A549 (cell line): ENCODE data around the gene RNF6. TPM values are rescaled to one million over a fixed set of nuclear protein-coding genes. Genes with fewer than 3 reads are reported as not detected.

Experiments used
- ATAC-seq, 2 experiments: fragments of 200-7000 bp in 1 of 2; fragments of >200 bp in 1 of 2; cut with Nextera tagmentation in 1 of 2; cut with Tn5 transposase in 1 of 2; 3 replicates each; pipeline versions ENCODE4 v1.8.0 to v1.9.1; 2018 to 2020; ENCODE audit warnings: mild to moderate bottlenecking in 1 of 2, moderate library complexity in 1 of 2
- CTCF ChIA-PET: fragments of 300-600 bp; sonication (Branson Sonifier 250); formaldehyde crosslinking; extraction: SDS; loops from one replicate; lab custom pipeline; 2021; ENCODE audit warnings: antibody characterized with exemption, inconsistent platforms; lab: Yijun Ruan, JAX
- POLR2A ChIA-PET: fragments of 350-600 bp; formaldehyde crosslinking; extraction: SDS; loops from one replicate; lab custom pipeline; 2021; ENCODE audit warnings: antibody characterized with exemption, inconsistent platforms; lab: Yijun Ruan, JAX
- DNase-seq, 2 experiments: peaks; one replicate each; pipeline versions ENCODE4 v3.0.0 to v3.0.0-alpha.2; 2011 to 2016; ENCODE audit warnings: low read depth in 1 of 2, low spot score in 1 of 2
- FAIRE-seq: peaks from 2 replicates; lab custom pipeline; 2011; peaks lifted over from hg19 to GRCh38; lab: Jason Lieb, UNC
- H3K27ac ChIP-seq, 2 experiments: fragments of >200 bp; sonication (Bioruptor Twin); formaldehyde crosslinking; 3 replicates each; pipeline ENCODE4 v1.5.1; 2016 to 2017
- H3K4me1 ChIP-seq: fragments of >200 bp; sonication (Bioruptor Twin); formaldehyde crosslinking; 3 replicates; pipeline ENCODE4 v1.6.1; 2016
- H3K4me2 ChIP-seq: fragments of >200 bp; sonication (Bioruptor Twin); formaldehyde crosslinking; 3 replicates; pipeline ENCODE4 v1.6.1; 2016
- H3K4me3 ChIP-seq: fragments of >200 bp; sonication (Bioruptor Twin); formaldehyde crosslinking; 3 replicates; pipeline ENCODE4 v1.5.1; 2016
- H3K9me3 ChIP-seq: fragments of >200 bp; sonication (Bioruptor Twin); formaldehyde crosslinking; 3 replicates; pipeline ENCODE4 v1.6.1; 2016
- BCL3 ChIP-seq: fragments of >200 bp; sonication (Bioruptor Twin); formaldehyde crosslinking; IDR thresholded peaks from 3 replicates; pipeline ENCODE4 v1.6.1; 2016
- CBX2 ChIP-seq: fragments of 200-600 bp; sonication (generic); IDR thresholded peaks from 2 replicates; pipeline ENCODE4 v1.6.1; 2016; ENCODE audit warnings: low read depth, mild to moderate bottlenecking, borderline replicate concordance
- CHD2 ChIP-seq: fragments of 150-350 bp; IDR thresholded peaks from 2 replicates; pipeline ENCODE4 v1.6.1; 2014; ENCODE audit warnings: low read length; ENCODE audit not compliant: partially characterized antibody
- EHMT2 ChIP-seq: fragments of 200-600 bp; sonication (generic); IDR thresholded peaks from 2 replicates; pipeline ENCODE4 v1.6.1; 2016; ENCODE audit warnings: antibody characterized with exemption, low read depth, mild to moderate bottlenecking, moderate library complexity
- EP300 ChIP-seq, 2 experiments: fragments of >200 bp; sonication (Bioruptor Twin); formaldehyde crosslinking; IDR thresholded peaks; 2 replicates in 1 of 2; 3 replicates in 1 of 2; pipeline ENCODE4 v1.6.1; 2016 to 2017
- ESRRA ChIP-seq: fragments of 150-350 bp; IDR thresholded peaks from 2 replicates; pipeline ENCODE4 v1.6.1; 2014; ENCODE audit warnings: mild to moderate bottlenecking, low read length, borderline replicate concordance
- FOSB ChIP-seq: fragments of 250-450 bp; sonication (Bioruptor Pico); IDR thresholded peaks from 2 replicates; pipeline ENCODE4 v1.5.0; 2020; ENCODE audit warnings: mild to moderate bottlenecking, moderate library complexity
- FOXS1 ChIP-seq: fragments of 250-450 bp; sonication (Bioruptor Pico); IDR thresholded peaks from 2 replicates; pipeline ENCODE4 v1.5.0; 2020; ENCODE audit warnings: mild to moderate bottlenecking, moderate library complexity
- GATA3 ChIP-seq: IDR thresholded peaks from 2 replicates; pipeline ENCODE4 v1.6.1; 2012; ENCODE audit warnings: borderline replicate concordance
- HEYL ChIP-seq: fragments of 250-450 bp; sonication (Bioruptor Pico); IDR thresholded peaks from 2 replicates; pipeline ENCODE4 v1.8.0; 2021; ENCODE audit warnings: mild to moderate bottlenecking, moderate library complexity
- HOXB13 ChIP-seq: fragments of 250-450 bp; sonication (Bioruptor Pico); IDR thresholded peaks from 2 replicates; pipeline ENCODE4 v1.5.0; 2020; ENCODE audit warnings: low read depth, mild to moderate bottlenecking, moderate library complexity
- HOXB5 ChIP-seq: fragments of 250-450 bp; sonication (Bioruptor Pico); IDR thresholded peaks from 2 replicates; pipeline ENCODE4 v1.5.0; 2020; ENCODE audit warnings: mild to moderate bottlenecking, moderate library complexity
- JUN ChIP-seq, 2 experiments: fragments of >200 bp; sonication (Bioruptor Twin); formaldehyde crosslinking; IDR thresholded peaks; 2 replicates in 1 of 2; 3 replicates in 1 of 2; pipeline ENCODE4 v1.6.1; 2016 to 2017
- KDM5A ChIP-seq: fragments of 200-600 bp; sonication (generic); IDR thresholded peaks from 2 replicates; pipeline ENCODE4 v1.6.1; 2016; ENCODE audit warnings: antibody characterized with exemption, mild to moderate bottlenecking
- MAZ ChIP-seq: fragments of 150-350 bp; IDR thresholded peaks from 2 replicates; pipeline ENCODE4 v1.6.1; 2014; ENCODE audit warnings: antibody characterized with exemption, low read depth, low read length, borderline replicate concordance
- MYC ChIP-seq: IDR thresholded peaks from 2 replicates; pipeline ENCODE4 v1.6.1; 2012; ENCODE audit warnings: mild to moderate bottlenecking, inconsistent platforms, low read length, improper control_type of control experiment, borderline replicate concordance
- PHF8 ChIP-seq: fragments of 200-600 bp; sonication (generic); IDR thresholded peaks from 2 replicates; pipeline ENCODE4 v1.6.1; 2016; ENCODE audit warnings: low read depth, mild to moderate bottlenecking, antibody characterized with exemption, moderate library complexity, borderline replicate concordance
- RAD21 ChIP-seq, 2 experiments: fragments of >200 bp in 1 of 2; sonication (Bioruptor Twin) in 1 of 2; formaldehyde crosslinking in 1 of 2; IDR thresholded peaks in 1 of 2; conservative IDR thresholded peaks in 1 of 2; 2 replicates in 1 of 2; 3 replicates in 1 of 2; pipeline ENCODE4 v1.6.1; 2012 to 2018; ENCODE audit warnings: inconsistent platforms in 1 of 2
- RARB ChIP-seq: fragments of 250-450 bp; sonication (Bioruptor Pico); IDR thresholded peaks from 2 replicates; pipeline ENCODE4 v1.8.0; 2021; ENCODE audit warnings: mild to moderate bottlenecking, moderate library complexity
- SREBF2 ChIP-seq: fragments of 450-650 bp; IDR thresholded peaks from 2 replicates; pipeline ENCODE4 v1.6.1; 2014; ENCODE audit warnings: mild to moderate bottlenecking, moderate library complexity
- TFCP2L1 ChIP-seq: fragments of 250-450 bp; sonication (Bioruptor Pico); IDR thresholded peaks from 2 replicates; pipeline ENCODE4 v1.5.0; 2021; ENCODE audit warnings: mild to moderate bottlenecking
- ZNF302 ChIP-seq: fragments of 250-450 bp; sonication (Bioruptor Pico); IDR thresholded peaks from 2 replicates; pipeline ENCODE4 v1.9.0; 2021; ENCODE audit warnings: inconsistent platforms, mild to moderate bottlenecking, moderate library complexity
- ZSCAN20 ChIP-seq: fragments of 250-450 bp; sonication (Bioruptor Pico); IDR thresholded peaks from 2 replicates; pipeline ENCODE4 v1.8.0; 2022; ENCODE audit warnings: mild to moderate bottlenecking, moderate library complexity
- WGBS: methylation state at CpG from one replicate; pipeline ENCODE4 v1.1.6; 2017; ENCODE audit errors: missing lambda C conversion rate; 5-methylcytosine and 5-hydroxymethylcytosine counted together
- polyA plus RNA-seq, 4 experiments: library from polyadenylated mRNA; depleted of rRNA in 3 of 4; stranded (reverse); fragments of >200 nt; fragmentation: RNase III in 1 of 4; extraction: RNeasy Plus Mini Kit Qiagen cat#74134 plus additional on column Dnase treatment in 1 of 4; gene quantifications; 2 replicates in 3 of 4; 3 replicates in 1 of 4; pipeline ENCODE4 v1.2.3, GENCODE V29; 2011 to 2017
- TF ChIP-seq, protein P1 (sequence below): IDR thresholded peaks from 2 replicates; pipeline ENCODE4 v1.6.1; 2012
- TF ChIP-seq, protein P2 (sequence below): fragments of 250-450 bp; sonication (Bioruptor Pico); IDR thresholded peaks from 2 replicates; pipeline ENCODE4 v1.5.0; 2021; ENCODE audit warnings: mild to moderate bottlenecking, moderate library complexity, borderline replicate concordance
- TF ChIP-seq, protein P3 (sequence below): IDR thresholded peaks from 2 replicates; pipeline ENCODE4 v1.6.1; 2012
- TF ChIP-seq, protein P4 (sequence below): IDR thresholded peaks from 2 replicates; pipeline ENCODE4 v1.6.1; 2012; ENCODE audit warnings: low read depth, borderline replicate concordance

RNF6 gene
- polyA plus RNA-seq, 2 of the 4 experiments (the other 2 are of a cell fraction), result 33.7 to 55.3 TPM

DNA sequence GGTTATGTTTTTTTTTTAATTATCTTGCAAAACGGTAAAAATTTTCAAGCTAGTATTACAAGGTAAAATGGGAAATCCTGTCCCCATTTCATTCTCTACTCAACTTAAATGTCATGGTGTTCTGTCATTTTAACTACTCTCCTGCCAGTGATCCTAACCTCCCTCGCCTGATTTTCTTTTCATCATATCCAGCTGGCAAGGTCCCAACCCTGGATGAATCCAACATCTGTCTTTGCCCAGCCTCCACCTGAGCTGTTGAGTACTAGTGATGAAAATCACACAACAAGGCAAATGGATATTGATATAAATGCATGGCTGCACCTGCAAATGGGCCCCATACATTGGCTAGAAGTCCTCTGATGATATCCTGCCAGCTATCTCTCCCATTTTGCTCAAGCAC lies 24.9 kb upstream of the RNF6 start:
- H3K9me3 ChIP-seq, result peaks cover 7% of the 10 kb centered on the region; the same call in 2 of the 3 replicates
- no peak overlapping the region for H3K27ac ChIP-seq
- CTCF ChIA-PET, result no interaction called here
- no peak overlapping the region for H3K4me3 ChIP-seq
- TF ChIP-seq JUN (IDR thresholded peaks at IDR 0.05) (no peak), ZSCAN20 (CRISPR knock-in tag) (no peak), HOXB13 (no peak), FOSB (CRISPR knock-in tag) (no peak), EHMT2 (no peak), PHF8 (no peak), ZNF302 (CRISPR knock-in tag) (no peak), KDM5A (no peak)
- TF ChIP-seq, protein P1, sequence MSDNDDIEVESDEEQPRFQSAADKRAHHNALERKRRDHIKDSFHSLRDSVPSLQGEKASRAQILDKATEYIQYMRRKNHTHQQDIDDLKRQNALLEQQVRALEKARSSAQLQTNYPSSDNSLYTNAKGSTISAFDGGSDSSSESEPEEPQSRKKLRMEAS, result no peak
- TF ChIP-seq, protein P2, sequence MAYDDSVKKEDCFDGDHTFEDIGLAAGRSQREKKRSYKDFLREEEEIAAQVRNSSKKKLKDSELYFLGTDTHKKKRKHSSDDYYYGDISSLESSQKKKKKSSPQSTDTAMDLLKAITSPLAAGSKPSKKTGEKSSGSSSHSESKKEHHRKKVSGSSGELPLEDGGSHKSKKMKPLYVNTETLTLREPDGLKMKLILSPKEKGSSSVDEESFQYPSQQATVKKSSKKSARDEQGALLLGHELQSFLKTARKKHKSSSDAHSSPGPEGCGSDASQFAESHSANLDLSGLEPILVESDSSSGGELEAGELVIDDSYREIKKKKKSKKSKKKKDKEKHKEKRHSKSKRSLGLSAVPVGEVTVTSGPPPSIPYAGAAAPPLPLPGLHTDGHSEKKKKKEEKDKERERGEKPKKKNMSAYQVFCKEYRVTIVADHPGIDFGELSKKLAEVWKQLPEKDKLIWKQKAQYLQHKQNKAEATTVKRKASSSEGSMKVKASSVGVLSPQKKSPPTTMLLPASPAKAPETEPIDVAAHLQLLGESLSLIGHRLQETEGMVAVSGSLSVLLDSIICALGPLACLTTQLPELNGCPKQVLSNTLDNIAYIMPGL (CRISPR knock-in tag), result no peak
- 18% methylated on average over 2 of the region's 2 CpGs for WGBS
- H3K4me2 ChIP-seq, result no peak overlapping the region
- DNase-seq, result no peak
- POLR2A ChIA-PET, result no interaction called here
- FAIRE-seq, result no peak
- ATAC-seq, result no peak
- H3K4me1 ChIP-seq, result no peaks in the 10 kb centered on the region

- TF ChIP-seq EP300 (IDR thresholded peaks at IDR 0.05) (no peak), RARB (CRISPR knock-in tag) (no peak), TFCP2L1 (no peak), RAD21 (conservative IDR thresholded peaks at IDR 0.05 in 1 of 2, IDR thresholded peaks at IDR 0.05 in 1 of 2) (no peak), FOXS1 (no peak), CBX2 (no peak), EHMT2 (no peak), SREBF2 (no peak), CHD2 (no peak), ESRRA (no peak), BCL3 (no peak), HEYL (CRISPR knock-in tag) (no peak), MYC (no peak), GATA3 (no peak), ZNF302 (CRISPR knock-in tag) (no peak), HOXB5 (CRISPR knock-in tag) (no peak), MAZ (no peak)
- TF ChIP-seq, protein P3, sequence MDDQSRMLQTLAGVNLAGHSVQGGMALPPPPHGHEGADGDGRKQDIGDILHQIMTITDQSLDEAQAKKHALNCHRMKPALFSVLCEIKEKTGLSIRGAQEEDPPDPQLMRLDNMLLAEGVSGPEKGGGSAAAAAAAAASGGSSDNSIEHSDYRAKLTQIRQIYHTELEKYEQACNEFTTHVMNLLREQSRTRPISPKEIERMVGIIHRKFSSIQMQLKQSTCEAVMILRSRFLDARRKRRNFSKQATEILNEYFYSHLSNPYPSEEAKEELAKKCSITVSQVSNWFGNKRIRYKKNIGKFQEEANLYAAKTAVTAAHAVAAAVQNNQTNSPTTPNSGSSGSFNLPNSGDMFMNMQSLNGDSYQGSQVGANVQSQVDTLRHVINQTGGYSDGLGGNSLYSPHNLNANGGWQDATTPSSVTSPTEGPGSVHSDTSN, result no peak
- TF ChIP-seq, protein P1, result no peak
- TF ChIP-seq, protein P4, sequence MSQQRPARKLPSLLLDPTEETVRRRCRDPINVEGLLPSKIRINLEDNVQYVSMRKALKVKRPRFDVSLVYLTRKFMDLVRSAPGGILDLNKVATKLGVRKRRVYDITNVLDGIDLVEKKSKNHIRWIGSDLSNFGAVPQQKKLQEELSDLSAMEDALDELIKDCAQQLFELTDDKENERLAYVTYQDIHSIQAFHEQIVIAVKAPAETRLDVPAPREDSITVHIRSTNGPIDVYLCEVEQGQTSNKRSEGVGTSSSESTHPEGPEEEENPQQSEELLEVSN, result no peak
- Histone ChIP-seq H3K4me1 (no peaks in the 10 kb centered on the region), H3K9me3 (peaks cover 7% of the 10 kb centered on the region; the same call in 2 of the 3 replicates), H3K27ac (no peak overlapping the region), H3K4me2 (no peak overlapping the region), H3K4me3 (no peak overlapping the region)
- FAIRE-seq, result no peak
- 86% methylated on average over 5 of the region's 5 CpGs for WGBS
- no peak for DNase-seq
- ChIA-PET CTCF (no interaction called here), POLR2A (no interaction called here)
- no peak for ATAC-seq
Measured at GRCh38 chr13:26246154-26246553, 24.0 kb upstream of the RNF6 start.
